K562 (cell line): ENCODE data around the gene GOT1. TPM values are rescaled to one million over a fixed set of nuclear protein-coding genes. Genes with fewer than 3 reads are reported as not detected.

Source experiments
- ATAC-seq: fragments of 200-7000 bp; cut with Tn5 transposase; 3 replicates; pipeline ENCODE4 v1.9.1; 2020; ENCODE audit warnings: moderate library complexity
- BruUV-seq: library from RNA; stranded (reverse); fragments of 400-500 nt; replicated peaks from 2 replicates; lab custom pipeline; 2021; lab: Mats Ljungman, UMichigan
- CTCF ChIA-PET: fragments of 300-600 bp; formaldehyde crosslinking; extraction: SDS; loops from one replicate; lab custom pipeline; 2021; ENCODE audit warnings: low intra/inter-chr PET ratio; lab: Yijun Ruan, JAX
- POLR2A ChIA-PET: fragments of 300-600, 350-650 bp; sonication (Branson Sonifier 250); formaldehyde crosslinking; extraction: SDS; loops from one replicate; lab custom pipeline; 2021; ENCODE audit warnings: antibody characterized with exemption, inconsistent platforms; lab: Yijun Ruan, JAX
- DNase-seq, 4 experiments: peaks; one replicate each; pipeline versions ENCODE4 v3.0.0 to v3.0.0-alpha.2; 2011 to 2018; ENCODE audit warnings: low spot score in 3 of 4, mixed read lengths in 3 of 4; ENCODE audit errors: extremely low read depth in 1 of 4
- FAIRE-seq: peaks from 2 replicates; lab custom pipeline; 2011; peaks lifted over from hg19 to GRCh38; lab: Jason Lieb, UNC
- H2AFZ ChIP-seq: 2 replicates; pipeline ENCODE4 v1.6.0; 2011; ENCODE audit warnings: low read depth, low read length, control low read depth, inconsistent platforms
- H3K27ac ChIP-seq: fragments of 200-600 bp; 3 replicates; pipeline ENCODE4 v1.8.0; 2011; ENCODE audit warnings: low read depth, mild to moderate bottlenecking, control low read depth, inconsistent platforms, low read length, moderate library complexity, mixed read lengths; ENCODE audit errors: extremely low read depth
- H3K27me3 ChIP-seq, 2 experiments: fragments of 300-600 bp in 1 of 2; 2 replicates in 1 of 2; 3 replicates in 1 of 2; pipeline versions ENCODE4 v1.6.0 to v1.8.0; 2011; ENCODE audit warnings: inconsistent platforms in 2 of 2, low read length in 2 of 2, mild to moderate bottlenecking in 1 of 2, mixed read lengths in 1 of 2, moderate library complexity in 1 of 2; ENCODE audit not compliant: control insufficient read depth in 2 of 2, insufficient read depth in 2 of 2
- H3K36me3 ChIP-seq: fragments of 300-600 bp; 3 replicates; pipeline ENCODE4 v1.8.0; 2011; ENCODE audit warnings: mild to moderate bottlenecking, low read length, inconsistent platforms; ENCODE audit not compliant: control insufficient read depth, insufficient read depth
- H3K4me1 ChIP-seq, 2 experiments: fragments of 200-600 bp in 1 of 2; replicated peaks in 1 of 2; 2 replicates in 1 of 2; 3 replicates in 1 of 2; pipeline versions ENCODE4 v1.5.1 to v1.8.0; 2011; ENCODE audit warnings: inconsistent platforms in 2 of 2, low read length in 2 of 2, mild to moderate bottlenecking in 1 of 2, mixed read lengths in 1 of 2, moderate library complexity in 1 of 2; ENCODE audit not compliant: control insufficient read depth in 2 of 2, insufficient read depth in 2 of 2
- H3K4me2 ChIP-seq: 2 replicates; pipeline ENCODE4 v1.6.1; 2011; ENCODE audit warnings: low read length, control low read depth, inconsistent platforms, mixed read lengths; ENCODE audit not compliant: insufficient read depth
- H3K4me3 ChIP-seq: fragments of 200-600 bp; sonication (generic), shearing (Covaris generic); 2 replicates; pipeline ENCODE4 v1.5.1; 2016; ENCODE audit warnings: control low read depth, inconsistent platforms
- H3K79me2 ChIP-seq: fragments of 200-600 bp; 3 replicates; pipeline ENCODE4 v1.8.0; 2011; ENCODE audit warnings: low read length, inconsistent platforms; ENCODE audit not compliant: control insufficient read depth, insufficient read depth
- H3K9ac ChIP-seq, 2 experiments: 2 replicates each; pipeline versions ENCODE4 v1.6.0 to v1.6.1; 2011; ENCODE audit warnings: low read depth in 2 of 2, low read length in 2 of 2, control low read depth in 1 of 2, inconsistent platforms in 1 of 2, mild to moderate bottlenecking in 1 of 2, mixed read lengths in 1 of 2; ENCODE audit not compliant: insufficient read depth in 1 of 2
- H3K9me1 ChIP-seq: one replicate; pipeline ENCODE4 v1.6.0; 2011; ENCODE audit warnings: inconsistent platforms, mild to moderate bottlenecking, low read length, moderate library complexity; ENCODE audit not compliant: control insufficient read depth, insufficient read depth
- H3K9me3 ChIP-seq: replicated peaks from 2 replicates; pipeline ENCODE4 v1.5.1; 2011; ENCODE audit warnings: low read depth, low read length, inconsistent platforms; ENCODE audit not compliant: control insufficient read depth, insufficient read depth
- H4K20me1 ChIP-seq: replicated peaks from 2 replicates; pipeline ENCODE4 v1.6.1; 2011; ENCODE audit warnings: low read length, inconsistent platforms, mixed read lengths; ENCODE audit not compliant: control insufficient read depth, insufficient read depth
- BRF1 ChIP-seq: IDR thresholded peaks from 3 replicates; pipeline ENCODE4 v1.6.1; 2011; ENCODE audit warnings: borderline replicate concordance, mild to moderate bottlenecking; ENCODE audit not compliant: insufficient read length; ENCODE audit errors: extremely low read depth
- MAZ ChIP-seq, 2 experiments: fragments of 450-650 bp in 1 of 2; sonication (generic) in 1 of 2; formaldehyde crosslinking; IDR thresholded peaks in 1 of 2; conservative IDR thresholded peaks in 1 of 2; 2 replicates each; pipeline versions ENCODE4 v1.4.0 to v1.5.0; 2020; ENCODE audit warnings: mild to moderate bottlenecking in 1 of 2, missing genetic modification reagents in 1 of 2
- NFATC3 ChIP-seq: fragments of 450-650 bp; IDR thresholded peaks from 2 replicates; pipeline ENCODE4 v1.6.1; 2017; ENCODE audit warnings: mild to moderate bottlenecking
- PRPF4 ChIP-seq: fragments of 200-400 bp; formaldehyde crosslinking; IDR thresholded peaks from one replicate; pipeline ENCODE4 v1.6.1; 2017; ENCODE audit warnings: low read length, low read depth, mild to moderate bottlenecking; ENCODE audit not compliant: insufficient read depth, poor library complexity, severe bottlenecking
- ZBTB1 ChIP-seq: sonication (generic); formaldehyde crosslinking; IDR thresholded peaks from 2 replicates; pipeline ENCODE4 v1.8.1; 2023; ENCODE audit warnings: missing genetic modification reagents, low read depth, mild to moderate bottlenecking, borderline replicate concordance
- ZNF561 ChIP-seq: fragments of 450-650 bp; formaldehyde crosslinking; conservative IDR thresholded peaks from 2 replicates; pipeline ENCODE4 v1.4.0; 2020; ENCODE audit warnings: mild to moderate bottlenecking, moderate library complexity
- WGBS: fragments of 100-300 bp; shearing (Covaris generic); methylation state at CpG from one replicate; pipeline ENCODE4 v1.1.6; 2016; ENCODE audit warnings: low coverage, mixed read lengths; ENCODE audit not compliant: insufficient coverage; ENCODE audit errors: missing lambda C conversion rate; 5-methylcytosine and 5-hydroxymethylcytosine counted together
- in situ Hi-C: fragments of 300-500 bp; cut with MboI; formaldehyde crosslinking; loops from 4 replicates; pipeline ENCODE4 v1.15.0; 2018; ENCODE audit warnings: inconsistent platforms, mixed read lengths
- intact Hi-C: fragments of 100-400 bp; cut with micrococcal nuclease; formaldehyde crosslinking; loops from 2 replicates; pipeline ENCODE4 v1.14.2; 2022
- polyA plus RNA-seq, 8 experiments: library from polyadenylated mRNA; depleted of rRNA in 4 of 8; stranded (reverse) in 5 of 8; unstranded in 3 of 8; fragments of >200 nt; fragmentation: Nextera tagmentation in 2 of 8; fragmentation: Illumina TruSeq in 1 of 8; extraction: Ambion mirVana in 2 of 8; extraction: Trizol in 1 of 8; gene quantifications; 2 replicates each; pipeline versions ENCODE4 v1.2.1 to v1.2.3, GENCODE V29; 2011 to 2014; ENCODE audit warnings: inconsistent platforms in 1 of 8, missing spikeins in 1 of 8
- total RNA-seq, 7 experiments: library from RNA; depleted of rRNA in 6 of 7; stranded (reverse); fragments of >200 nt in 6 of 7; fragmentation: Illumina TruSeq in 2 of 7; extraction: Trizol in 2 of 7; gene quantifications; 2 replicates each; pipeline versions ENCODE4 v1.2.1 to v1.2.3, GENCODE V29; 2011 to 2021; ENCODE audit warnings: low replicate concordance in 1 of 7
- TF ChIP-seq, protein P1 (sequence below): sonication (generic); formaldehyde crosslinking; IDR thresholded peaks from 2 replicates; pipeline ENCODE4 v1.8.0; 2022; ENCODE audit warnings: missing genetic modification reagents, mild to moderate bottlenecking, borderline replicate concordance
- TF ChIP-seq, protein P2 (sequence below): sonication (generic); formaldehyde crosslinking; IDR thresholded peaks from 2 replicates; pipeline ENCODE4 v1.8.0; 2022; ENCODE audit warnings: mild to moderate bottlenecking, missing genetic modification reagents, borderline replicate concordance
- TF ChIP-seq, protein P3 (sequence below), 2 experiments: fragments of 200-800 bp in 1 of 2; sonication (Bioruptor generic) in 1 of 2; sonication (generic) in 1 of 2; formaldehyde crosslinking in 1 of 2; IDR thresholded peaks in 1 of 2; conservative IDR thresholded peaks in 1 of 2; 2 replicates each; pipeline versions ENCODE4 v1.5.0 to v1.6.1; 2016 to 2020; ENCODE audit warnings: missing compliant biosample characterization in 1 of 2, missing genetic modification characterization in 1 of 2, missing genetic modification reagents in 1 of 2

The GOT1 gene
- total and polyA plus RNA-seq, 9 of the 15 experiments (the other 6 are each of a cell fraction or from before 2014, with no cell fraction given) = 55.7 to 166 (median 75.4) TPM

DNA sequence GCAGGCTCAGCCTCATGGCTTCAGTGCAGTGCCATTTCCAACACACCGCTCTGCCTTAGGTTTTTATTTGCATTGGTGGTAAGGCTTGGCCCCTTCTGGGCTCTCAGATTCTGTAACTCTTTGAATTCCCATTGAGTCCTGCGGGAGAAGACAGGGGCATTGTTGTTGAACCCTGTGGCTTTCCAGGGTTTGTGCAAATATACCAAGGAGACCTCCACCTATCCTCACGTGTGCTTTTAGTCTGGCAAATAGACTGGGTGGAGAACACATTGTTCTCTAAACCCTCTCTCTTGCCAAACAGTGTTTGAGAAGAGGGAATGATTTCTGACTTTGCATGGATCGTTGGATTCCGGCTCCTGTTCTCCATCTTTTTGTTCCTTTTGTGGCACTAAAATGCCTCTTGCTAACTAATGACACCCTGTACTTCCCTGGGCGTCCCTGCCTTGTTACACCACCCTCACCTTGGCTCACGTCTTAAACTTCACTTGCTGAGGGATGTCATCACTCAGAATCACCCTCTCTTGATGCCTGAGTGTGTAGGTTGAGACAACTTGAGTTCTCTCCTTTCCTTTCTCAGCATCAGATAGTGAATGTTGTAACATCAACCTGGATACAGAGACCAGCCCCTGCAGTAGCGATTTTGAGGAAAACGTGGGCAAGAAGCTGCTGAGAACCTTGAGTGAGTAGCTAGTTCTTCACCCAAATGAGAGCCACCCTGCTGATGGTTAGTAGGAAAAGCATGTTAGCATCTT lies 40.5 kb downstream of the GOT1 start:
- BruUV-seq = no TSS peak
- no peak overlapping the region for H3K27ac ChIP-seq

More for the DNA sequence above, 40.5 kb downstream of the GOT1 start:
- Histone ChIP-seq H3K4me1 (no peaks in the 10 kb centered on the region; a peak in 2 of 5 replicates), H3K4me2 (no peak overlapping the region), H3K9me3 (no peaks in the 10 kb centered on the region), H3K36me3 (no peaks in the 10 kb centered on the region), H4K20me1 (no peaks in the 10 kb centered on the region), H3K9ac (no peak overlapping the region), H3K9me1 (no peaks in the 10 kb centered on the region), H3K4me3 (no peak overlapping the region), H2AFZ (no peak overlapping the region), H3K27me3 (peaks cover 26 to 31% of the 10 kb centered on the region in 2 experiments; a peak in 4 of 5 replicates), H3K79me2 (no peaks in the 10 kb centered on the region)
- FAIRE-seq = no peak
- no peak for ATAC-seq
- TF ChIP-seq, protein P1, sequence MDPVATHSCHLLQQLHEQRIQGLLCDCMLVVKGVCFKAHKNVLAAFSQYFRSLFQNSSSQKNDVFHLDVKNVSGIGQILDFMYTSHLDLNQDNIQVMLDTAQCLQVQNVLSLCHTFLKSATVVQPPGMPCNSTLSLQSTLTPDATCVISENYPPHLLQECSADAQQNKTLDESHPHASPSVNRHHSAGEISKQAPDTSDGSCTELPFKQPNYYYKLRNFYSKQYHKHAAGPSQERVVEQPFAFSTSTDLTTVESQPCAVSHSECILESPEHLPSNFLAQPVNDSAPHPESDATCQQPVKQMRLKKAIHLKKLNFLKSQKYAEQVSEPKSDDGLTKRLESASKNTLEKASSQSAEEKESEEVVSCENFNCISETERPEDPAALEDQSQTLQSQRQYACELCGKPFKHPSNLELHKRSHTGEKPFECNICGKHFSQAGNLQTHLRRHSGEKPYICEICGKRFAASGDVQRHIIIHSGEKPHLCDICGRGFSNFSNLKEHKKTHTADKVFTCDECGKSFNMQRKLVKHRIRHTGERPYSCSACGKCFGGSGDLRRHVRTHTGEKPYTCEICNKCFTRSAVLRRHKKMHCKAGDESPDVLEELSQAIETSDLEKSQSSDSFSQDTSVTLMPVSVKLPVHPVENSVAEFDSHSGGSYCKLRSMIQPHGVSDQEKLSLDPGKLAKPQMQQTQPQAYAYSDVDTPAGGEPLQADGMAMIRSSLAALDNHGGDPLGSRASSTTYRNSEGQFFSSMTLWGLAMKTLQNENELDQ (CRISPR knock-in tag) = no peak
- TF ChIP-seq, protein P2, sequence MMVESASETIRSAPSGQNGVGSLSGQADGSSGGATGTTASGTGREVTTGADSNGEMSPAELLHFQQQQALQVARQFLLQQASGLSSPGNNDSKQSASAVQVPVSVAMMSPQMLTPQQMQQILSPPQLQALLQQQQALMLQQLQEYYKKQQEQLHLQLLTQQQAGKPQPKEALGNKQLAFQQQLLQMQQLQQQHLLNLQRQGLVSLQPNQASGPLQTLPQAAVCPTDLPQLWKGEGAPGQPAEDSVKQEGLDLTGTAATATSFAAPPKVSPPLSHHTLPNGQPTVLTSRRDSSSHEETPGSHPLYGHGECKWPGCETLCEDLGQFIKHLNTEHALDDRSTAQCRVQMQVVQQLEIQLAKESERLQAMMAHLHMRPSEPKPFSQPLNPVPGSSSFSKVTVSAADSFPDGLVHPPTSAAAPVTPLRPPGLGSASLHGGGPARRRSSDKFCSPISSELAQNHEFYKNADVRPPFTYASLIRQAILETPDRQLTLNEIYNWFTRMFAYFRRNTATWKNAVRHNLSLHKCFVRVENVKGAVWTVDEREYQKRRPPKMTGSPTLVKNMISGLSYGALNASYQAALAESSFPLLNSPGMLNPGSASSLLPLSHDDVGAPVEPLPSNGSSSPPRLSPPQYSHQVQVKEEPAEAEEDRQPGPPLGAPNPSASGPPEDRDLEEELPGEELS (CRISPR knock-in tag) = no peak
- TF ChIP-seq PRPF4 = no peak
- no peak for TF ChIP-seq BRF1
- TF ChIP-seq NFATC3 = no peak
- TF ChIP-seq MAZ (CRISPR knock-in tag; conservative IDR thresholded peaks at IDR 0.05 in 1 of 2, IDR thresholded peaks at IDR 0.05 in 1 of 2) = no peak
- TF ChIP-seq, protein P3, sequence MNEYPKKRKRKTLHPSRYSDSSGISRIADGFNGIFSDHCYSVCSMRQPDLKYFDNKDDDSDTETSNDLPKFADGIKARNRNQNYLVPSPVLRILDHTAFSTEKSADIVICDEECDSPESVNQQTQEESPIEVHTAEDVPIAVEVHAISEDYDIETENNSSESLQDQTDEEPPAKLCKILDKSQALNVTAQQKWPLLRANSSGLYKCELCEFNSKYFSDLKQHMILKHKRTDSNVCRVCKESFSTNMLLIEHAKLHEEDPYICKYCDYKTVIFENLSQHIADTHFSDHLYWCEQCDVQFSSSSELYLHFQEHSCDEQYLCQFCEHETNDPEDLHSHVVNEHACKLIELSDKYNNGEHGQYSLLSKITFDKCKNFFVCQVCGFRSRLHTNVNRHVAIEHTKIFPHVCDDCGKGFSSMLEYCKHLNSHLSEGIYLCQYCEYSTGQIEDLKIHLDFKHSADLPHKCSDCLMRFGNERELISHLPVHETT (CRISPR knock-in tag; conservative IDR thresholded peaks at IDR 0.05 in 1 of 2, IDR thresholded peaks at IDR 0.05 in 1 of 2) = no peak
- no peak for TF ChIP-seq ZBTB1 (CRISPR knock-in tag)
- TF ChIP-seq ZNF561 = no peak
- intact Hi-C loops (loop anchor here (10.0 kb wide), 1 partner anchor 165 kb away; no protein-coding TSS in a partner anchor), in situ Hi-C loops (no loop called here)
- 8% methylated on average over 9 of the region's 9 CpGs for WGBS
- ChIA-PET POLR2A (interaction anchor here (1.4 kb wide), 1 partner anchor 19 kb away, joined by 4 read pairs; no protein-coding TSS in a partner anchor), CTCF (interaction anchor here (0.5 kb wide), 1 partner anchor 8 kb away, joined by 5 read pairs; no protein-coding TSS in a partner anchor)
- DNase-seq = no peak
